ENCODE measurements around the gene RAB11B.
"Not testable (repeated sequence)": the region's sequence is repeated elsewhere in the genome, so short reads cannot be mapped to it uniquely, and the experiment has no call there.

The RAB11B gene

GRCh38 chr19:8441725-8442544, 51.8 kb downstream of the RAB11B start:
- no peak for DNase-seq

GRCh38 chr19:8444140-8444676, 54.0 kb downstream of the RAB11B start:
- DNase-seq = not testable (repeated sequence)

- peak; percentile 99 to 100 (median 100) for DNase-seq
Measured at GRCh38 chr19:8444677-8445487, 54.7 kb downstream of the RAB11B start, which contains the start of gene HNRNPM. TSS of gene HNRNPM (plus strand) at chr19:8444975. CDS start at chr19:8444999, 24 bp downstream.

GRCh38 chr19:8445488-8446001, 55.4 kb downstream of the RAB11B start:
- peak in 2 of 4 experiments; percentile 17 to 24 for DNase-seq

- no peak for DNase-seq
Measured at GRCh38 chr19:8446061-8446709, 56.0 kb downstream of the RAB11B start.

GRCh38 chr19:8449830-8450229, 59.7 kb downstream of the RAB11B start:
- no peak for DNase-seq

GRCh38 chr19:8451377-8451776, 61.2 kb downstream of the RAB11B start:
- no peak for DNase-seq

- no peak for DNase-seq
Measured at GRCh38 chr19:8451885-8452284, 61.7 kb downstream of the RAB11B start.

- DNase-seq = no peak
Measured at GRCh38 chr19:8452446-8453123, 62.4 kb downstream of the RAB11B start.

- DNase-seq = no peak
Measured at GRCh38 chr19:8453616-8454015, 63.5 kb downstream of the RAB11B start.
